SK-N-SH (cell line): ENCODE data around the gene SEC14L2. TPM values are rescaled to one million over a fixed set of nuclear protein-coding genes. Genes with fewer than 3 reads are reported as not detected.

Experiments used
- CTCF ChIA-PET: fragments of 300-600, 350-600 bp; formaldehyde crosslinking; extraction: SDS; loops from one replicate; lab custom pipeline; 2021; lab: Yijun Ruan, JAX
- POLR2A ChIA-PET: fragments of 350-600 bp; sonication (Branson Sonifier 250); formaldehyde crosslinking; extraction: SDS; loops from one replicate; lab custom pipeline; 2020; ENCODE audit warnings: antibody characterized with exemption, inconsistent platforms; lab: Yijun Ruan, JAX
- DNase-seq: peaks from one replicate; pipeline ENCODE4 v3.0.0; 2012
- H2AFZ ChIP-seq: fragments of 200-600 bp; sonication (generic); 2 replicates; pipeline ENCODE4 v1.8.1; 2016; ENCODE audit warnings: antibody characterized with exemption, mild to moderate bottlenecking, low read depth
- H3F3A ChIP-seq: fragments of 200-600 bp; sonication (generic); replicated peaks from 2 replicates; pipeline ENCODE3; 2016; ENCODE audit warnings: antibody characterized with exemption, mild to moderate bottlenecking; ENCODE audit not compliant: insufficient read depth
- H3K27ac ChIP-seq, 2 experiments: fragments of 200-500 bp in 1 of 2; fragments of 200-600 bp in 1 of 2; sonication (Bioruptor generic) in 1 of 2; sonication (generic), shearing (Covaris generic) in 1 of 2; 2 replicates each; pipeline versions ENCODE4 v1.5.1 to v1.6.1; 2014 to 2016; ENCODE audit warnings: low read depth in 2 of 2, inconsistent platforms in 1 of 2, low read length in 1 of 2, mild to moderate bottlenecking in 1 of 2, mixed read lengths in 1 of 2
- H3K27me3 ChIP-seq: fragments of 200-600 bp; sonication (generic), shearing (Covaris generic); 2 replicates; pipeline ENCODE4 v1.6.1; 2016; ENCODE audit warnings: mixed run types; ENCODE audit not compliant: insufficient read depth
- H3K36me3 ChIP-seq, 2 experiments: fragments of 200-500 bp in 1 of 2; fragments of 200-600 bp in 1 of 2; sonication (Bioruptor generic) in 1 of 2; sonication (generic) in 1 of 2; replicated peaks in 1 of 2; 2 replicates each; pipeline versions ENCODE3 to v1.5.1; 2014 to 2016; ENCODE audit warnings: low read length in 1 of 2, mild to moderate bottlenecking in 1 of 2; ENCODE audit not compliant: insufficient read depth in 2 of 2, control insufficient read depth in 1 of 2
- H3K4me1 ChIP-seq, 2 experiments: fragments of 200-500 bp in 1 of 2; fragments of 200-600 bp in 1 of 2; sonication (Bioruptor generic) in 1 of 2; sonication (generic), shearing (Covaris generic) in 1 of 2; 2 replicates each; pipeline versions ENCODE4 v1.5.1 to v1.6.1; 2014 to 2016; ENCODE audit warnings: low read depth in 1 of 2, low read length in 1 of 2, mixed run types in 1 of 2; ENCODE audit not compliant: insufficient read depth in 2 of 2, control insufficient read depth in 1 of 2
- H3K4me2 ChIP-seq: fragments of 200-600 bp; sonication (generic), shearing (Covaris generic); 2 replicates; pipeline ENCODE4 v1.6.1; 2017; ENCODE audit warnings: mixed run types
- H3K4me3 ChIP-seq, 2 experiments: fragments of 200-500 bp in 1 of 2; fragments of 200-600 bp in 1 of 2; sonication (Bioruptor generic) in 1 of 2; sonication (generic), shearing (Covaris generic) in 1 of 2; 2 replicates each; pipeline versions ENCODE4 v1.5.1 to v1.8.1; 2014 to 2016; ENCODE audit warnings: low read depth in 2 of 2, inconsistent platforms in 1 of 2, low read length in 1 of 2, mild to moderate bottlenecking in 1 of 2, mixed read lengths in 1 of 2, moderate library complexity in 1 of 2
- H3K79me2 ChIP-seq: fragments of 200-600 bp; sonication (generic); 2 replicates; pipeline ENCODE4 v1.8.1; 2017; ENCODE audit warnings: mild to moderate bottlenecking; ENCODE audit not compliant: insufficient read depth
- H3K9ac ChIP-seq: fragments of 200-600 bp; sonication (generic); 2 replicates; pipeline ENCODE4 v1.6.1; 2017; ENCODE audit warnings: mixed run types
- H3K9me2 ChIP-seq: fragments of 200-600 bp; sonication (generic); 2 replicates; pipeline ENCODE4 v1.6.1; 2017; ENCODE audit warnings: mixed run types
- H3K9me3 ChIP-seq: fragments of 200-600 bp; sonication (generic); 2 replicates; pipeline ENCODE4 v1.6.1; 2017; ENCODE audit warnings: mixed run types, mild to moderate bottlenecking, moderate library complexity
- H4K20me1 ChIP-seq: fragments of 200-600 bp; sonication (generic); 2 replicates; pipeline ENCODE4 v1.6.1; 2017; ENCODE audit warnings: mild to moderate bottlenecking, mixed run types; ENCODE audit not compliant: insufficient read depth
- EP300 ChIP-seq, 2 experiments: IDR thresholded peaks; 2 replicates each; pipeline versions ENCODE4 v1.4.0 to v1.6.1; 2012; ENCODE audit warnings: borderline replicate concordance in 1 of 2, low read depth in 1 of 2, low read length in 1 of 2
- EZH2phosphoT487 ChIP-seq: fragments of 200-600 bp; sonication (generic); IDR thresholded peaks from 2 replicates; pipeline ENCODE4 v1.6.1; 2017; ENCODE audit warnings: low read depth, mixed run types, mild to moderate bottlenecking, antibody characterized with exemption, moderate library complexity, borderline replicate concordance
- FOXM1 ChIP-seq: IDR thresholded peaks from 2 replicates; pipeline ENCODE4 v1.4.0; 2012; ENCODE audit warnings: low read depth, mild to moderate bottlenecking
- GATA2 ChIP-seq: sonication (generic); formaldehyde crosslinking; IDR thresholded peaks from 2 replicates; pipeline ENCODE4 v1.5.0; 2020; ENCODE audit warnings: mild to moderate bottlenecking, missing genetic modification reagents
- MEF2A ChIP-seq: IDR thresholded peaks from 2 replicates; pipeline ENCODE4 v1.4.0; 2012; ENCODE audit warnings: low read depth, borderline replicate concordance
- MXI1 ChIP-seq: IDR thresholded peaks from 2 replicates; pipeline ENCODE4 v1.6.1; 2012; ENCODE audit warnings: mild to moderate bottlenecking, low read depth, low read length, improper control_type of control experiment
- NFIC ChIP-seq: IDR thresholded peaks from 2 replicates; pipeline ENCODE4 v1.4.0; 2012; ENCODE audit warnings: borderline replicate concordance
- NRF1 ChIP-seq: IDR thresholded peaks from 2 replicates; pipeline ENCODE4 v1.6.1; 2012; ENCODE audit warnings: low read depth, mild to moderate bottlenecking, low read length
- REST ChIP-seq: IDR thresholded peaks from 2 replicates; pipeline ENCODE4 v1.6.1; 2012; ENCODE audit warnings: mild to moderate bottlenecking, low read depth, low read length, moderate library complexity
- SMC3 ChIP-seq: IDR thresholded peaks from 2 replicates; pipeline ENCODE4 v1.6.1; 2012; ENCODE audit warnings: low read depth, low read length, improper control_type of control experiment
- TEAD4 ChIP-seq: IDR thresholded peaks from 2 replicates; pipeline ENCODE4 v1.4.0; 2012; ENCODE audit warnings: mild to moderate bottlenecking, borderline replicate concordance; ENCODE audit not compliant: insufficient read depth
- WGBS: methylation state at CpG from one replicate; pipeline ENCODE4 v1.1.6; 2017; ENCODE audit warnings: low lambda C conversion rate; 5-methylcytosine and 5-hydroxymethylcytosine counted together
- polyA plus RNA-seq, 3 experiments: library from polyadenylated mRNA; depleted of rRNA; stranded (reverse); fragments of >200 nt; gene quantifications; 2 replicates each; pipeline ENCODE4 v1.2.3, GENCODE V29; 2012

The SEC14L2 gene
- polyA plus RNA-seq, 1 of the 3 experiments (the other 2 are of a cell fraction), result 14.0 TPM

GRCh38 chr22:30393885-30394284 lies 2.9 kb upstream of the SEC14L2 start (continued):
- TF ChIP-seq REST (no peak), GATA2 (CRISPR knock-in tag) (no peak), NRF1 (no peak), TEAD4 (no peak)
- TF ChIP-seq, all 33 proteins: peak for 0

GRCh38 chr22:30397656-30398635 lies 1.1 kb downstream of the SEC14L2 start:
- 54% methylated on average over 10 of the region's 11 CpGs for WGBS
- H3K4me3 ChIP-seq, result peak overlapping the region; percentile 63 to 75

More at GRCh38 chr22:30397656-30398635, 1.1 kb downstream of the SEC14L2 start:
- Histone ChIP-seq H3K79me2 (peaks cover 39% of the 10 kb centered on the region), H3K9me2 (no peaks in the 10 kb centered on the region), H3K36me3 (no peaks in the 10 kb centered on the region), H3K9ac (peak overlapping the region; percentile 76), H4K20me1 (0 out of 2 replicates have a peak, but pooled peaks cover 6% of the 10 kb centered on the region), H3F3A (no peaks in the 10 kb centered on the region), H3K4me2 (peak overlapping the region; percentile 96), H2AFZ (no peak overlapping the region), H3K27ac (no peak overlapping the region), H3K9me3 (no peaks in the 10 kb centered on the region), H3K4me1 (peaks cover 0 to 14% of the 10 kb centered on the region in 2 experiments; a peak in 2 of 4 replicates), H3K27me3 (no peaks in the 10 kb centered on the region)
- POLR2A ChIA-PET, result interaction anchor here (0.6 to 3.0 kb wide), 3 partner anchors 7 to 26 kb away, joined by 3 to 19 read pairs (median 3); no protein-coding TSS in a partner anchor
- peak; percentile 43 for DNase-seq
- CTCF ChIA-PET, result interaction anchor here (0.8 to 15.4 kb wide), 9 partner anchors 11 to 164 kb away, joined by 3 to 228 read pairs (median 4); partner anchors contain the start of genes CASTOR1 and RNF215
- TF ChIP-seq EZH2phosphoT487, result no peak
- TF ChIP-seq MEF2A, result no peak
- no peak for TF ChIP-seq SMC3
- no peak for TF ChIP-seq REST
- TF ChIP-seq TEAD4, result no peak
- TF ChIP-seq MXI1, result no peak
- TF ChIP-seq NFIC, result no peak
- TF ChIP-seq EP300 (IDR thresholded peaks at IDR 0.05; ENCODE audit: borderline replicate concordance in 1 of 2, low read depth in 1 of 2, low read length in 1 of 2), result no peak
- no peak for TF ChIP-seq GATA2 (CRISPR knock-in tag)
- TF ChIP-seq FOXM1, result no peak
